Activated CD8-positive, alpha-beta T cell treated with anti-CD3 and anti-CD28 coated beads for 36 hours (primary cell): Measurements from ENCODE around the gene LIMS1. TPM values are rescaled to one million over a fixed set of nuclear protein-coding genes. Genes with fewer than 3 reads are reported as not detected.
"Not testable (repeated sequence)": the region's sequence is repeated elsewhere in the genome, so short reads cannot be mapped to it uniquely, and the experiment has no call there.

ENCODE experiments used
- ATAC-seq: fragments of 200-7000 bp; cut with Tn5 transposase; one replicate; pipeline ENCODE4 v1.10.0; 2021; ENCODE audit warnings: mild to moderate bottlenecking, moderate library complexity
- CTCF ChIA-PET: fragments of 350-600 bp; sonication (Branson Sonifier 250); formaldehyde crosslinking; loops from one replicate; lab custom pipeline; 2021; ENCODE audit warnings: antibody characterized with exemption; lab: Charles Lee
- POLR2A ChIA-PET: fragments of 350-600 bp; sonication (Branson Sonifier 250); formaldehyde crosslinking; loops from one replicate; lab custom pipeline; 2021; ENCODE audit warnings: antibody characterized with exemption; lab: Charles Lee
- DNase-seq: peaks from one replicate; pipeline ENCODE4 v3.0.0-alpha.2; 2020
- H3K27ac Mint-ChIP-seq: one replicate; pipeline ENCODE4 v1.8.0; 2021; ENCODE audit warnings: mild to moderate bottlenecking, mixed read lengths
- H3K27me3 Mint-ChIP-seq: one replicate; pipeline ENCODE4 v1.8.0; 2021; ENCODE audit warnings: mixed read lengths
- H3K36me3 Mint-ChIP-seq: one replicate; pipeline ENCODE4 v1.8.0; 2021; ENCODE audit warnings: low read depth, mixed read lengths
- H3K4me1 Mint-ChIP-seq: one replicate; pipeline ENCODE4 v1.8.0; 2021; ENCODE audit warnings: low read depth, mixed read lengths
- H3K4me3 Mint-ChIP-seq: one replicate; pipeline ENCODE4 v1.8.0; 2021; ENCODE audit warnings: mild to moderate bottlenecking, moderate library complexity, mixed read lengths
- H3K9me3 Mint-ChIP-seq: one replicate; pipeline ENCODE4 v1.8.0; 2021; ENCODE audit warnings: mixed read lengths
- CTCF ChIP-seq: fragments of 200-600 bp; IDR thresholded peaks from one replicate; pipeline ENCODE4 v1.8.0; 2022; ENCODE audit warnings: antibody characterized with exemption, mild to moderate bottlenecking
- intact Hi-C: fragments of 100-400 bp; cut with micrococcal nuclease; formaldehyde crosslinking; loops from one replicate; pipeline ENCODE4 v1.10.0; 2022
- total RNA-seq, 2 experiments: library from RNA; stranded (reverse); gene quantifications; one replicate each; pipeline ENCODE4 v1.2.3, GENCODE V29; 2021

Gene LIMS1
- total RNA-seq, 2 experiments from 2014 or later, result 48.1 to 51.7 TPM

DNA sequence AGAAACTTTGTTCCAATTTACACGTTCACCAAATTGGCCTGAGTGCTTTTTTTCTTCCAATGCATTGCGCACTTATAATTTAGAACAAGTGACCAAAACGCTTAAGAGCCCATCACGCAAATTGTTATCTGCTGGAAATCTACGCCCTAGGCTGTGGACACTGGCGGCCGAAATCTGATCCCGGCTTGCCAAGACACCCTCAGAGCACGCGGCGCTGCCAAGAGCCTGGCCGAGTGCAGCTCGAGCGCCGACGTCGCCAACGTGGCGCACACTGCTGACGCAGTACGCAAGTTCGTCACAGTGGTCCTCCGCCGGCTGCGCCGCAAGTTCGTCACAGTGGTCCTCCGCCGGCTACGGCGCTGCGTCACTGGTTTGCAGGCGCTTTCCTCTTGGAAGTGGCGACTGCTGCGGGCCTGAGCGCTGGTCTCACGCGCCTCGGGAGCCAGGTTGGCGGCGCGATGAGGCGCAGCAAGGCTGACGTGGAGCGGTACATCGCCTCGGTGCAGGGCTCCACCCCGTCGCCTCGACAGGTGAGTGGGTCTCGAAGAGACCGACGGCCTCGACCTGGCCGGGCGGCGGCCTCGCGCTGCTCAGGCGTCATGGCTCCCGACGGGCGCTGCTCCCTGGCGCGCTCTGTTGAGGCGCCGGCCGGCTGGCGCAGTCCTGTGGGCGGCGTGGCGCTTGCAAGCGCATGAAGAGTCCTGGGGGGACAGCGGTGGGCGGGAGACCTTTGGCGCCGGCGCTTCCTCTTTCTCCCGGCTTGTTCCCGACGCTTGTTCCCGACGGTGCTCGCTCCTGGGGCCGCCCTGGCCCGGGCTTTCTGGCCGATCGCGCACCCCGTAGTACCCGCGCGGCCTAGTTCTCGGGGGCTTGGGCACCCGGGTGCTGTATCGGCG is 185.1 kb downstream of the LIMS1 start, which contains the start of gene RANBP2:
TSS of gene RANBP2 (plus strand) at position 334 of the 896 bp plus-strand sequence. CDS start at position 459, 125 bp downstream.
- Mint-ChIP-seq H3K4me1 (peaks cover 17% of the 10 kb centered on the region), H3K27ac (peak within 1 kb of the TSS; percentile 99), H3K36me3 (peaks cover 11% of the 10 kb centered on the region), H3K4me3 (peak within 1 kb of the TSS; percentile 98), H3K27me3 (no peaks in the 10 kb centered on the region), H3K9me3 (no peaks in the 10 kb centered on the region)
- ATAC-seq (peak; percentile 96), DNase-seq (peak; percentile 95)
- POLR2A ChIA-PET, result interaction anchor here (1.5 kb wide), 1 partner anchor 39 kb away, joined by 3 read pairs; no protein-coding TSS in a partner anchor
- intact Hi-C loops, result no loop called here
- TF ChIP-seq CTCF, result no peak
- CTCF ChIA-PET, result interaction anchor here (0.7 to 1.8 kb wide), 2 partner anchors 12 to 113 kb away, joined by 3 to 5 read pairs; no protein-coding TSS in a partner anchor

- H3K9me3 Mint-ChIP-seq, ATAC-seq, POLR2A ChIA-PET, DNase-seq, H3K4me3 Mint-ChIP-seq, H3K27me3 Mint-ChIP-seq, H3K27ac Mint-ChIP-seq, H3K36me3 Mint-ChIP-seq, intact Hi-C loops, CTCF ChIA-PET: not testable (repeated sequence)
- peaks cover 46% of the 10 kb centered on the region for H3K4me1 Mint-ChIP-seq
Measured at GRCh38 chr2:108726048-108726447, 191.8 kb downstream of the LIMS1 start.

- DNase-seq, H3K9me3 Mint-ChIP-seq, CTCF ChIA-PET, intact Hi-C loops, ATAC-seq, POLR2A ChIA-PET, H3K27me3 Mint-ChIP-seq, H3K4me1 Mint-ChIP-seq, H3K4me3 Mint-ChIP-seq: not testable (repeated sequence)
- Mint-ChIP-seq H3K36me3 (peaks cover 19% of the 10 kb centered on the region), H3K27ac (peak overlapping the region; percentile 55)
Measured at GRCh38 chr2:108734656-108735055, 200.4 kb downstream of the LIMS1 start.

Other genes starting within 250 kb of the LIMS1 start
- not detected for gene SULT1C2, start 245.6 kb upstream of the LIMS1 start, total RNA-seq
- gene SULT1C4, start 156.5 kb upstream of the LIMS1 start, total RNA-seq, result not detected
- 10 to 100 TPM; 39.0 to 44.1 TPM for gene GCC2, start 85.3 kb upstream of the LIMS1 start, total RNA-seq
- 10 to 100 TPM; 69.6 to 71.3 TPM for gene RANBP2, start 185.0 kb downstream of the LIMS1 start, total RNA-seq